Stimulated activated naive CD8-positive, alpha-beta T cell treated with anti-CD3 and anti-CD28 coated beads, Interleukin-15, Interleukin-2, amounts not matched to agents 100 U/mL and 50 U/mL, for 24 hours (primary cell): ENCODE data around the gene ELAVL4.

Source experiments
- ATAC-seq: fragments of 150-1000 bp; cut with Tn5 transposase; one replicate; pipeline ENCODE4 v1.10.0; 2021
- DNase-seq: peaks from one replicate; pipeline ENCODE4 v3.0.0; 2021

ELAVL4 gene

DNA sequence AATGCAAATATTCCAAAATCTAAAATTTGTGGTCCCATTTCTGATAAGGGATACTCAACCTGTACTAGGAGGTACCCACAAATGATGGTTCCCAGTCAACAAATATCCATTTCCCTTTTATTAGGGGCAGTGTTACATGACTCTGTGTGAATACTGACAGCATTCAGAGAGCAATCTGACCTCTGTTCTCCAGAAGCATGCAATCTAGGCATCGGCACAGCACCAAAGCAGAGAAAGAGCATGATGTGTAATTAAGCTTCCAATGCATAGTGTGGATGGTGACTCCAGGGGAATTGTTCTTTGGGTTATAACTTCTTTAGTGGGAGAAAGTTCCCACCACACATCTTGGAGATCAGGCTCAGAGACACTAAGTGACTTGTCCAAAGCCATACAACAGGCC, 71.6 kb downstream of the ELAVL4 start:
- ATAC-seq: no peak
- no peak for DNase-seq

DNA sequence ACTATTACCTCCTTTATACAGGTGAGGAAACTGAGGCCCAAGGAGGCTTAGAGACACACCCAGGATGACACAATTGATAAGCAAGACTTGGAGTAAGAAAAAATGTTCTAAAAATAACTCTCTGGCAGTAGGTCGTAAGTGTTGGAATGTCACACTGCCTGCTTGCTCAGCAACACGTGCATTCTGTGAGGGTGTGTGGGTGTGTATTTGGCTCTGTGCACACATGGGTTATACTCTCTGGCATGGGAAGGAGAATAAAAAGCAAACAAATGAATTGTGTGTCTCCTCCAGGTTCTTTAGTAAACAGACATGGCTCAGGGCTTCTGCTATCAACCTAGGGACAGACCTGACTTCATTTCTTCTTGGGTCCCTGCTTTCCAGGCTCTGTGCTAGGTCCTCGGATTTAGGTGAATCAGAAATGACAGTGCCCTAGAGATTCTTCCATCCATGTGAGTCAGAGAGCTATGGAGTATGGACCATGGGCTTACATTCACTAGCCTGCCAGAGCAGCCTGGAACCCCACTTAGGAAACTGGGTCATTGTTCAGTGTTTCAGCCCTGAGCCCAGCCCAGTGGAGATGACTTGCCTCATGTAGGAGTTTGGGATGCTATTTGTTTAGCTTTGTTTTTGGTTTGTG, 72.4 kb downstream of the ELAVL4 start:
- ATAC-seq: no peak
- DNase-seq: no peak

DNA sequence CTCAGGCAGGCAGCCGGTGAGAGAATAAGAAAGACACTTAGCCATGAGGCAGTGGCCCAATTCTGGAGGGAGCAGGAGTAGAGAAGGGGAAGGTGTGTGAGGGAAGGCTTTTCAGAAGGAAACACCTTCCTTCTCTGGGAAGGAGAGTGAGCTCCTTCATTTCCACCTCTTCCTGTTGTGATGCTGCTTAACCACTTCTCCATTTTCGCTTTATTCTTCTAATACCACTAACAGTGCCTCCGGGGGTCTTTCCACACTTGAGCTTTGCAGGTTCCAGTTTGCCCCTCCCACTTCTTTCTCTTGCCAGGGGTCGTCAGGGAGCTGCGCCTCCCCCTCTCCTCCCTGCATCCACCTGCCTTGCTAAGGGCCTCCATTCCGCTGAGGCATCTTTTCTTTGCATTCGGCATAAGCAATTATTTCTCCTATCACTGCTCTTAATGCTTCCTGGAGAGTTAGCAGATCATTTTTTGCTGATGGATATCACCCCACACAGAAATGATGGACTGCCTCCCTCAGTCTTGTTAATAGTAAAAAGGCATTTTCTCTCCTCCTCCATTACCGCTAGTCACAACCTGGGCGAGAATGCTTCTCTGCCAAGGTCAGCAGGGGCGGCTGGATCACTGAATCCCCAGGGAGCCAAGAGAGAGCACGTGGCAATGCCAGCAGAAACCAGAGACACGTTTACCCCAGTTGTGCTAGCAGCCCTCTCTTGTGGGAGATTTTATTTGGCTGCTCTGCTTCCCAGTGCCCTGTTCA, 74.8 kb downstream of the ELAVL4 start:
- ATAC-seq (no peak), DNase-seq (no peak)

DNA sequence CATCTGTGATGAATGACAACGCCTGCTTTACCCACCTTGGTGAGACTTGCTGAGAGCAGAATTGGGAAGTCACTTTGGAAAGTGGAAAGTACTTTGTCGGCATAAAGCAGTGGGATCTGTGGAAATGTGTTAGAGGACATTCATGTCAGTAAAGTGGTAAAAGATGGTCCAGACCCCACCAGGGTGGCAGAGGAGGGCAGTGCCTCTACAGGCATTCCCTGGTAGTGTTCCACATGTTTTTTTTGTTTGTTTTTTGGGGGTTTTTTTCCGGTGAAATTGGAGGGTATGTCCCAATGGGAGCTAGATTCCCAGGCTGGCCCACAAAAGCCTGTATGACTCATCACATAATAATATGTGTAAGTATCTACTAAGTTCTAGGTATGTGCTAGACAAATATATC, 80.6 kb downstream of the ELAVL4 start:
- DNase-seq (no peak), ATAC-seq (no peak)

DNA sequence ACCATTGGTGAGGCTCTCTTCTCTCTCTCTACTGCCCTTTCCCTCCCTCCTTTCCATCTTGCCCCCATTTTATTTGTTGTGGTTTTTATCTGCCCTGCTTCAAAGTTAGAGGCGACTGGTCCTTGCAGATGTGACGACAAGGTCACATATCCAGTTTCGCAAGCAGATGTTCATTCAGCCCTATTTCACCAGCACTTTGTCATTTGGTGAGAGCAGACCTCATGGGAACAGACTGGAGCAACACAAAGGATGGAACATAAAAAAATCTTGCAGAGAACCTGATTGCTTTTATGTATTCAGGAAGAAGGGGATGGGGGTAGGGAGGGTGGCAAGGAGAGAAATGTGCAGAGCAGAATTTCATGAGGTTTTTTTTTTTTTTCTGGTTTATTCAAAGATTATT, 84.3 kb downstream of the ELAVL4 start:
- ATAC-seq: no peak
- no peak for DNase-seq

DNA sequence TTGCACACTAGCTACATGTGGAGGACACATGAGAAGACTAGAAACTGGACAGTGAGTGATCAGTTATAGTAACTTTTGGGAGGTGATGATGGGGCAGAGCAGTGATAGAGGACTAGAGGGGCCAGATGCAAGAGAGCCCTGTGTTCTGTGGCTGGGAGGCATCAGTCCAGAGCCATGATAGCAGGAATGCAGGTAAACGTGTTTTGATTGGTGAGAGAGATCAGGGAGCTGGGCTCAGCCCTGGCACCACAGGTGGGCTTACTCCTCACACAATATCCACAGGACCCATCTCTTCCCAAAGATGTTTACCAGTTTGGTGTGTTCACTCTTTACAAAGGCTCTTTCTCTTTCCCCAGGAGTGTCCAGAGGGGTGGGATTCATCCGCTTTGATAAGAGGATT, 86.5 kb downstream of the ELAVL4 start:
- ATAC-seq (no peak), DNase-seq (no peak)

DNA sequence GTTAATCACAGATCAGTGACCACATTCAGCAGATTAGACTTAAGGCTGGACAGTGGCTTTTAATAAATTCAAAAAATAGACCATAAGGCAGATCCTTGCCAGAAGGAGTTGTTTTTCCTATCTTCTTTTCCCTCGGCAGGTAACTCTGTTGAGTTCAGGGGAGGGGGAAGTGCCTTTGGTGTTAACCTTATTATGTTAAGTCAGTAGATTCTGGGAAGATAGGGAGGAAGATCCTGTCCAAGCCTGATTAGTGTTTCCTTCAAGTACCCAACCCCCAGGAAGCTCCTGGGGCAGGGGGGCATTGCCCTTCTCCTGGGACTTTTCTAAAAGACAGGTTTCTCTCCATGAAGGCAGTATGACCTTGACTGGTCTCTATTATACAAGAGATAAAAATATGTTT, 87.4 kb downstream of the ELAVL4 start:
- DNase-seq (no peak), ATAC-seq (no peak)

DNA sequence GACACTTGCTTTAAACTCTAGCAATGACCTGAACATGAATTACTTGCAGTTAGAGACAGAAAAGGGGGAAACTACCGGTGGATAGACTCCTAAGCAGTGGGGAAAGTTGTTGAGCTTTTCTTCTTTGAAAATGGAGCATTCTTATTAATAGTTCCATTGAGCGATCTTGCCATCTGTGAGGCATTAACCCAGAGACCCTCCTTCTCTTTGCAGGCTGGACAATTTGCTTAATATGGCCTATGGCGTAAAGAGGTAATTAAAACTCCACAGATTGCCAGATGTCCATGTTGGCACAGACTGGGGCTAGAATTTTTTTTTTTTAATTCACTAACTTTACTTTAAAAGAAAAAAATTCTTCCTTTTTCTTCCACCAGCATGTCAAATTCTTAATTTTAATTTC, 88.5 kb downstream of the ELAVL4 start:
- DNase-seq: no peak
- no peak for ATAC-seq

DNA sequence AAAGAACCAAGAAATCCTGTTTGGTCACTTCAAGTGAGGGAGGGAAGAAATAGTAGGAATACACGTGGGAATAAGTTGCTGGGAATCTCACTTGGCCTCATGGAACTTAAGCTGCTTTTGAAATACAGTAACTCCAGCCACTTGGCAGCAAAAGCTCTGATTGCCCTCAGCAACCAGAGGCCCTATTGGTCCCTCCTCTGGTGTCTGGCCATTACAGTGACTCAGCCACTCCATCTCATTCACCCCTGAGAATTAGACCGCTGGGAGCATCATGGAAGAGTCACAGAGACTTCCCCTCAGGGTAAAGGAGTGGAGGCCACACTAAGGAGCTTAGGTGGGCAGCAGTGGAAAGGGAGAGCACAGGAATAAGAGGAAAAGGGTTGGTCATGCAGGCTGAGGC, 99.6 kb downstream of the ELAVL4 start:
- ATAC-seq (no peak), DNase-seq (no peak)

DNA sequence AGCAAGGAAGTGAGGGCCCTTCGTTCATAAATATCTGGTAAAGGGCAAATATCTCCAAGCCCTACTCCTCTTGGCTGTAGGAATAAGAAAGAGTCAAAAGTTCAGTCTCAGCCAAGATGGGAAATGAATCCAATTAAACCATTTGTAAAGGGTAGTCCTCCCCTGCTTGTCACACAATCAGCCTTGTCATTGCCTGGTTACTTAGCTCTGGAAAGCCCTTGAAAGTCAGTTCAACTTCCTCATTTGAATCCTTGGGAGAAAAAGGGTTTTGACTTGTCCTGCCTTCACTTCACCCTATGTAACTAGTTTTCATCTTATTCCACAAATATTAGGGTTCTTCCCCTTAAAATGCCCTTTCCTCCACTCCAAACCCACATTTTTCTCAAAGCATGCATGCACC, 100.0 kb downstream of the ELAVL4 start:
- ATAC-seq (no peak), DNase-seq (no peak)

DNA sequence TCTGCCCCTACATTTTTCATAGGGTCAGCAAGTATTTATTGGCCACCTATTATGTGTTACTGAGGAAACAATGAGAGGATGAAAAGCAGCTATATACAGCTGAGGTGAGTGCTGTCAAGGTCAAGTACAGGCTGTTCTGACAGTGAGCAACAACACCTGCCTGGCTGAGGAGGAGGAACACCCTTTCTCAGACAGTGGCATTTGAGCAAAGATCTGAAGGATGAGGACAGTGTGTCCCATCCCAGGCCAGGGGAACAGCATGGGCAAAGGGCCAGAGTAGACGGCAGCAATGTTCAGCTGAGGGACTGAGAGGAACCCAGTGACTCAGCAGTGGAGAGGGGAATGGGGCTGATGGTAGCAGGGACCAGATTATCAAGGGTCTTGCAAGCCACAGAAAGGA, 101.0 kb downstream of the ELAVL4 start:
- DNase-seq (no peak), ATAC-seq (no peak)

DNA sequence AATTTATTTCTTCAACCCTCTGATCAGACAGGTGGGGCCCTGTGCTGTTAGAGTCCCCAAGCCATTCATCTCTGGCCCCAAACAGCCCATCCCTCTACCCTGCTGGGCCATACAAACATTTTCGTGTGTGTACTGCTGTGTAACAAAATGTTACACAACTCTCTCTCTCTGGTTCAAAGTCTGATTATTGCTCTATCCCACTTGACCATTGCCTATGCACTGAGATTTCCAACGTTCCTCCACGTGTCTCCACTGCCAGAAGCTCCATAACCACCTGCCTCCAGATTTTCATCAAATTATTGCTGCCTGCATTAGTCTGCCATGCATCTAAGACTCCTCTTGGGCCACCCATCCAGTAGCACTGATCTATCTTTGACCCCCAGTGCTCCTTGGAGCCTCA, 104.8 kb downstream of the ELAVL4 start:
- DNase-seq: no peak

DNA sequence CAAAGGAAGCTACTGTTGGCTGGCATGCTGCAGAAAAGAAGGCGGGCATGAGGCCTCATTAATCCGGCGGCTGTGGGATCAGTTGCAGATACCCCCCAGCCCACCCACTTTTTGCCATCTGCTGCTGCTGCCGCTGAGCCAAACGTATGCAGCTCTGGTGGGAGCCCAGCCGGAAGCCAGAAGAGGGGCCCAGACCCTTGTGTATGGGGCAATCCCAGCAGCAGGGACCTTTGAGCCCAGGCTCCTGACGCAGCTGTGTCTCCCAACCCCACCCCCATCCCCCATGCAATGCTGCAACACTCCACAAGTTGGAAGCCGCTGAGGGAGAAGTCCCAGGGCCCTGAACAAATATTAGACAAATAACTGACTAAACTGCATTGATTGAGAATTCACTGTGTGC, 106.0 kb downstream of the ELAVL4 start:
- DNase-seq: no peak
- no peak for ATAC-seq

More for the DNA sequence above, 104.8 kb downstream of the ELAVL4 start:
- ATAC-seq: no peak

DNA sequence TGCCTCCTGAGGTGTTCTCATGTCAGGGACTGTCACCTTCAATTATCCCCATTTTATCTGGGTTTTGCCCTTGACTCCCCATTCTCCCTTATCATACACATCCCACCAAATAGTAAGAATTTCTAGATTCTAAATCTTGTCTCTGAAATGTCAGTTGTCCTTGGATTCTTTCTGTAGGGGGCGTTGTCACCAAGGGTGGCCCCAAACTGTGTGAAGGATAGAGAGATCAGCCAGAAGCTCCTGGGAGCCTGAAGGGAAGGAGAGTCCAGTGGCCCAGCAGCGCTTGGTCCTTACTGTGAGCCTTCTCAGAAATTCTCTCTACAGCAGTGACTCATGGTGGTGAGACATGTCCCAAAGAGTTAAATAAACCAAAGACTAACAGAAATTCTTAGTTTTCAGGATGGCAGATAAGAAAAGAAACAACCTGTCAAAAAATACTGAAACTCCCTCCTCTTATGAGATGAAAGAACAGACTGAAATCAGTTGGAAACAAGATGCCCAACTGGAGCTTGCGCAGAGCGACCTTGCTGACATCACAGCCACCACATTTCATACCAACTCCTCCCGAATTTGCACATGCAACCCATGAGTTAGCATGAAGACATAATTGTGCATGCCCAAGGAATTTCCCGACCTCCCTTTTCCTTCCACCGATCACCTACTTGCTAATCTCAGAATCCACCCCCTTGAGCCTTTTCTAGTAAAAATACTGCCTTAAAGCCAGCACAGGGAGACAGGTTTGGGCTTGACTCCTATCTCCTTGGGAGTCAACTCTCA, 109.8 kb downstream of the ELAVL4 start:
- no peak for ATAC-seq
- DNase-seq: no peak

DNA sequence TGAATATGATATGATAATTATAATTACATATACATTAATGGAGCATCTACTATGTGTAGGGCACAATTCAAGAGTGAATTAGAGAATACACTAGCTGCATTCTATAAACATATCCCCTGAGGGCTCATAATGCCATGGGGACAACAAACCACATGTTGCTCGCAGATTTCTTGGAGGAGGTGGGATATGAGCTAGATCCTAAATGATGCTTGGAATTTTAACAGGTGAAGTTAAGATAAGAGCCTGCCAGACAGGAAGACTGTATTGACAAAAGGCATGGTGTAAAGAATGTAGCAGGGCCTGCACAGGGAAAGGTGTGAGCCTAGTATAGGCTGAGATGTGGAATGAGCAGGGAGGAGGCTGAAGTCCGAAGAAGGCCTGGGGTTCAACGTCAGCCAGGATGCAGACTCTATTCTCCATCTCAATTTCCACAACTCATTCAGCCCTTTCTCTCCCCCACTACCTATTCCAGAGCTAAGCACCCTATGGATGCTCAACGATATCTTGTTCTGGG, 120.2 kb downstream of the ELAVL4 start:
- no peak for ATAC-seq
- no peak for DNase-seq

DNA sequence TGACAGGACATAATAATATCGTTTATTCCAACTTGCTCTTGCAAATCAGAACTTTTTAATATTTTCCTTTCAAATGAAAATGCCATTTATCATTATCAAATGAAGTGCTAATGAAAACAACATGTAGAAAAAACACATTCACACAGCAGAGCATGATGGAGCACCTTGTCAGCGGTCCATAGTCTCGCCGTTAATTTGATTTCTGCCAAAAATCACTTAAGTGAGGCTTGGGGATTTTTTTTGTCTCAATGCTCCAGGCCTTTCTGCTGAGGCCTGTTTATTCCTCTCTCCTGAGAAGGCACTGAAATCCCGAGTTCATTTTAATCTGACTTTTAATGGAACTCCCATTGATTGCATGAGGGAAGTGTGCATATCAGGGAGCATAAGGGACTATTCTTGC, 122.5 kb downstream of the ELAVL4 start:
- no peak for ATAC-seq

DNA sequence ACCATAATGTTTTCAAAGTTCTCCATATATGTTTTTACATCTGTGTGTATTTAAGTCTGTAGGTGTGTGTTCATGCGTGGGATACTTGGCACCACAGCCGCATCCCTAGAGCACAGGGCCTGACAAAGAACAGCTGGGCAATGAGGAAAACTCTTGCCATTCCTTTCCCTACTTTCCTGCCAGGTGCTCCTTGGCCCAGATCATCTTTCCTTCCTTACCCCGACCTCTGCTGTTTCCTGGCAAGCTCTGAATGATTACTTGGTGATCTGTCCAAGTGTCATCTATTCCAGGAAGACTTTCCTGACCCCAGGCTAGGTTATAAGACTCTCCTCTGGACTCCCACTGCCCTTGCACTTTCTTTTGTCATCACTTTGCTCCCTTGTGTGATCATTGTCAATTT, 123.6 kb downstream of the ELAVL4 start:
- ATAC-seq (no peak), DNase-seq (no peak)

More for the DNA sequence above, 122.5 kb downstream of the ELAVL4 start:
- DNase-seq: no peak

DNA sequence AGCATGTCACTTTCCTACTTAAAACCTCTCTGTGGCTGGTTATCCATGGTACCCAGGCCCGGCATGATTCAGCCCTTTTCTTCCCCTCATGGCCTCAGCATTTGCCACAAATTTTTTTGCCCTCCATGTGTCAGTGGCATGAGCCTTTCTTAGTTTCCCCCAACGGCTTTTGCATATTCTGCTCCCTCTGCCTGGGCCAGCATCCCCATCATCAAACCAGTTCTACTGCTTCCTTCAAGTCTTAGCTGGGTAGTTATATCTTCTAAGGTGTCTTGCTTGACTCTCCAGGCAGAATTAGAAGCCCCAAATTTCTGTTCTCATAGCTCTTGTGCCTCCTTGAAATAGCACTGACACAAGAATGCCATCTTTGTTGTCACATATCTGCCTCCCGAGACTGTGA, 127.9 kb downstream of the ELAVL4 start:
- no peak for ATAC-seq
- DNase-seq: no peak

DNA sequence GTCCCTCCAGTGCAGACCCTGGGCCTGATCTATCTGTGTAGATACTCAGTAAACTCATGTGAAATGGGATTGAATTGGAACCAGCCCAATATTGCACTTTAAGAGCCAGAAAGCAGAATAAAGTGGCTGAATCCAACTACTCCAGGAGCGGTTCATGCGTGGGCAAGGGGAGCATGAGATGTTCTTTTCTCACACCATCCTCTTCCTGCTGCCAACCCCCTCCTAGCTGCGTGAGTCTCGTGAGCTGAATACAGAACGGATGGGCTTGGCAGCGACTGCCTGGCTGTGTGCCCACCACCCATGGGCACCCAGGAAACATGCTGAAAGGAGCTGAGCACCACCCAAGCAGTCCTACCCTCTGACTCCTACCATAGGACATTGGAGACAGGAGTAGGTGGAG, 128.3 kb downstream of the ELAVL4 start:
- DNase-seq (no peak), ATAC-seq (no peak)

DNA sequence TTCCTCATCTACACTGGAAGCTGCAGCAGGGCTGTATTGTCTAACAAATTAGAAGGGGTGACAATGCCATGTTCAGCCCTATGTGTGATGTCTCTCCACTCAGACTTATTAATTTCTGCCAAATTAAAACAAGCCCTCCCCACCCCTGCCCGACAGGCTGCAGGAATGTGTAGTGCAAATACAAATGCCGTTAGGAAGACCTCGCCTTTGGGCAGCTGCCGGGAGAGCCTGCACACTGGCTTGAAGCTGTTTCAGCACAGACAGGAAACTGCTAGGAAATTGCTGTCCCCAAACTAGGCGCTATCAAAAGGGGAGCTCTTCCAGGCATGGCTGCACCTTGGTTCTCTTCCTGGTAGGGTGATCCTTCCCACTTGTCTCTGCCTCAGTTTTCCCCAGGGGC, 135.2 kb downstream of the ELAVL4 start:
- DNase-seq (no peak), ATAC-seq (no peak)

DNA sequence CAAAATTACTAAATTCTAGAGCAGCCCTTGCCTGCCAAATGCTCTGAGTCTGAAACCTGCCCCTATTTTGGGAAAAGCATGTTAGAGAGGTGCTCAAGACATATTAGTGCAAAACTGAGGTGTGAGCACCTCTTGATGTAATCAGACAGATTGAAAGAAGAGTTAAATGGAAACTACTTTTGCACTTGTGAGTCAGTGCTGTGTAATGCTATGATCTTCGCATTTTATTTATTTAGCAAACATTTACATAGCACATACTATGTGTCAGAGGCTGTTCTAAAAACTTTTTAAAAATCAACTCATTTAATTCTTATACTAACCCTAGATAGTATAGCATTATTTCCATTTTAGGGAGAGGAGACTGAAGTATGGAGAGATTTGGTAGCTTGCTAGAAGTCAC, 138.1 kb downstream of the ELAVL4 start:
- DNase-seq (no peak), ATAC-seq (no peak)

DNA sequence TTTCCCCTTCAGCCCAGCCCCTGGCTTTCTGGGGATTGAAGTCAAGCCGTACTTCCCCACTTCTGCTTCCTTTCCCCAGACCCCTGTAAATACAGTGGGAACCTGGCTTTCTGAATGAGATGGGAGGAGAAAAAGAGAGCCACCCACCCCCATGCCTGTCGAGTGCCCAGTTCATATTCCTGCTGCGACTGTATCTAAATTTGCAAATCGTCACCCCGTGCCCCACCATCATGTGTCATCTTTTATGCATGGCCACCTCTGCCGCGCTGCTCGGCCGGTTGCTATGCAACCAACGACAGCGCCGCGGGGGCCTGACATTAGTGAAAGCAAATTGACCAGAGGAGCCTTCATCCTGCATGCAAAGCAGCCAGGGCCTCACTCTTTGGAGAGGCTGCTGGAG, 143.0 kb downstream of the ELAVL4 start:
- no peak for DNase-seq
- no peak for ATAC-seq

DNA sequence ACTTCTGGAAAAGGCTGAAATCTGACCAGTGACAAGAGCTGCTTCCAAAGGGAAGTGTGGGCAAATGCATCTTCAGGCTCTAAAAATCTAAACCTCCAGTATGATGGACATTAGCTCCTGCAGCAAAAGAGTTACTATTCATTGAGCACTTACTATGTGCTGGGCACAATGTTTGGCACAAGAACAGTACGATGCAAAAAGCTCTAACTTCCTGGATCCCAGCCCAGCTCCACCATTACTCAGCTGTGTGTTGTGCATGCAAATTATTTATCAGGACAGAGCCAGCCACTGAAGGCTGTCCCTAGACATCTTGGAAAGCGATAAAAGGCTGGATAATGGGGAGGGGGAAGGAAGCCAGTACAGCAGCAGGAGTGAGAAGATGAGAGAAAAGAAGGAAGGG, 143.5 kb downstream of the ELAVL4 start:
- DNase-seq: no peak
- no peak for ATAC-seq
